ENCODE measurements around the gene SESN2. TPM values are rescaled to one million over a fixed set of nuclear protein-coding genes. Genes with fewer than 3 reads are reported as not detected.

Gene SESN2
- total RNA-seq, 2 experiments from 2014 or later = 14.2 to 21.5 TPM

DNA sequence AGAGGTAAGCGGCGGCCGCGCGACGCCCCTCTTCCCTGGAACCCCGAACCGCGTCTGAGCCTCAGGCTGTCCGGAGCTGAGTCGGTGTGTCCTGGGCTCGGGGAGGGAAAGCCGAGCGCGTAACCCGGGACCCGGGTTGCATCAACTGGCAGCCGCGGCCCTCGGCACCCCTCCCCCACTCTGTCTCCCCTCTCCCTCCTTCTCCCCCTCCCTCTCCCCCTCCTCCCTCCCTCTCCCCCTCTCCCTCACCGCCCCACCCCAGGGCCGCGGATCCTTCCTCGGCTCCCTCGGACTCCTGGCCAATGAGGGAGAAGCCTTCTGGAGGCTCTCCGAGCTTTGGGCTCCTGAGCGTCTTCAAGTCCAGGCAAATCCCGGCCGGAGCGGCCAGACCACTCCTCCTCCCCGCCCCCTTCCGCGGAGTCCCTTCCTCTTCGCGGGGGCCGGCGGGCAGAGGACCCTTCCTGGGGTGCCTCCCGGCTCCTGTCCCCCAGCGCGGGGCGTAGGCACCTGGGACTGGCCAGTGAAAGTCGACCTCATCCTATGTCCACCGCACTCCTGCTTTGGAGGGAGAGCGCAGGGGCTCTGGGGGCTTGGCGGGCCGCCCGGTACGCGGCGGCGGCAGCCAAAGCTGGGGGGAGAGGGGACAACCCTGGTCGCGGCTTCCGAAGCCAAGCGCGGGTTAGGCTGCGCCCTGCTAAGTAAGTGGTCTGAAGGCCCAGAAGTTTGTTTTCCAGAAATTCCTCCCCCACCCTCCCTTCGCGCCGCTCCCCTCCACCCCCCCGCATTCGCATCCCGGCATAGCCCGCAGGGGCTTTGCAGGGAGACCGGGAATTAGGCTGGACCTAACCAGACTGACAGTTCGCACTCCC lies 850 bp downstream of the SESN2 start:
- Mint-ChIP-seq H3K36me3 (peaks cover 3% of the 10 kb centered on the region), H3K4me3 (peak overlapping the region; percentile 73), H3K4me1 (peaks cover 52% of the 10 kb centered on the region), H3K27ac (peak overlapping the region; percentile 37), H3K9me3 (ENCODE audit: low read depth) (no peaks in the 10 kb centered on the region), H3K27me3 (no peaks in the 10 kb centered on the region)
- CTCF ChIA-PET = interaction anchor here (1.1 to 6.2 kb wide), 3 partner anchors 12 to 24 kb away, joined by 3 to 74 read pairs (median 4); partner anchors contain the start of gene ATP5IF1
- ATAC-seq (no peak), DNase-seq (peak; percentile 53)

DNA sequence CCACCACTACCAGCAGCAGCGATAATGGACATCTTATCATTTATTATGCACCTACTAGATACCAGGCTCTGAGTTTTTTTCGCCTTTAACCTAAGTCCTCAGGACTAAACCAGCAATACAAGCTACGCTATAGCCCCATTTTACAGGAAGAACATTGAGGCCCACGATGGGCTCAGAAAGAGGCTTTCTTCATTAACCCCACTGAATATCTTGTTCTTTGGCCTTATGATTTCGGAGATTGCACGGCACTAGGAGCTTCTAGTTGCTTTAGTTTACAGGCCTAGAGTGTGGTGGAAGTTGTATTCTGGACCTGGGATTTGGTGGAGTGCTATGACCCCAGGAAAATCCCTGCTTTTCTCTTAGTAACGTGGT lies 1.5 kb downstream of the SESN2 start:
- peak overlapping the region; percentile 37 for H3K27ac Mint-ChIP-seq
- peaks cover 3% of the 10 kb centered on the region for H3K36me3 Mint-ChIP-seq
- peak overlapping the region; percentile 73 for H3K4me3 Mint-ChIP-seq
- H3K27me3 Mint-ChIP-seq = no peaks in the 10 kb centered on the region
- peaks cover 48% of the 10 kb centered on the region for H3K4me1 Mint-ChIP-seq
- H3K9me3 Mint-ChIP-seq (ENCODE audit: low read depth) = no peaks in the 10 kb centered on the region
- CTCF ChIA-PET = interaction anchor here (1.7 to 6.2 kb wide), 2 partner anchors 13 kb away, joined by 3 to 74 read pairs; no protein-coding TSS in a partner anchor
- no peak for DNase-seq
- no peak for ATAC-seq

DNA sequence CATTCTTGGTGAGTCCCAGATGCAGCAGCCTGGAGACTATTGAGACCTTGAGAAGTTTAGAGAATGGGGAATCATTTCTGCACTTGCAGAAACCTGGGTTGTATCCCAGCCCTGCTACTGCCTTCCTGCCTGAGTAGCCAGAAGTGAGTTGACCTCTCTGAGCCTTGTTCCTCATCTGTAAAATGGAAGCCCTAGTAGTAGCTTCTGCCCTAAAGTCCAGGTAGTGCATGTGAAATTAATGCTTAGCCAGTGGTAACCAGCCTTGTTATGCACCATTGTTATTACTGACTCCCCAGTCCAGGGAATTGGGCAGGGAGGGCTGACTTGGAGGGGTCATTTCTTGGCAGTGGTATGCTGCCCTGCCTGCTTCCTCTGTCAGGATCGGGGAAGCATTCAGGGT lies 5.6 kb downstream of the SESN2 start:
- H3K4me3 Mint-ChIP-seq = no peak overlapping the region
- no peaks in the 10 kb centered on the region for H3K27me3 Mint-ChIP-seq
- ATAC-seq (no peak), DNase-seq (no peak)
- no peak overlapping the region for H3K27ac Mint-ChIP-seq
- H3K36me3 Mint-ChIP-seq = peaks cover 3% of the 10 kb centered on the region
- no peaks in the 10 kb centered on the region for H3K9me3 Mint-ChIP-seq (ENCODE audit: low read depth)
- peaks cover 22% of the 10 kb centered on the region for H3K4me1 Mint-ChIP-seq
- CTCF ChIA-PET = no interaction called here

DNA sequence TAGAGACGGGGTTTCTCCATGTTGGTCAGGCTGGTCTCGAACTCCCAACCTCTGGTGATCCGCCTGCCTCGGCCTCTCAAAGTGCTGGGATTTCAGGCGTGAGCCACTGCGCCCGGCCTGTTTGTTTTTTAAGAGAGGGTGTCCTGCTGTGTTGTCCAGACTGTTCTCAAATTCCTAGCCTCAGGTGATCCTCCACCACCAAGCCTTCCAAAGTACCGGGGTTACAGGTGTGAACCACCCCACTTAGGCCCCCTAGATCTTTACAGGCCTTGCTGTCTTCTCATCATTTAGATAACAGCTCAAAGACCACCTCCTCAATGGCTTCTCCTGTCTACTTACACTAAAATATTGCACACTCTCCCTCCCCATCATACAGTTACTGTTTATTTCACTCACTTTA lies 6.3 kb downstream of the SESN2 start:
- CTCF ChIA-PET = no interaction called here
- H3K4me1 Mint-ChIP-seq = peaks cover 21% of the 10 kb centered on the region
- H3K9me3 Mint-ChIP-seq (ENCODE audit: low read depth) = no peaks in the 10 kb centered on the region
- no peaks in the 10 kb centered on the region for H3K27me3 Mint-ChIP-seq
- H3K36me3 Mint-ChIP-seq = peaks cover 4% of the 10 kb centered on the region
- no peak overlapping the region for H3K4me3 Mint-ChIP-seq
- DNase-seq (no peak), ATAC-seq (no peak)
- no peak overlapping the region for H3K27ac Mint-ChIP-seq

DNA sequence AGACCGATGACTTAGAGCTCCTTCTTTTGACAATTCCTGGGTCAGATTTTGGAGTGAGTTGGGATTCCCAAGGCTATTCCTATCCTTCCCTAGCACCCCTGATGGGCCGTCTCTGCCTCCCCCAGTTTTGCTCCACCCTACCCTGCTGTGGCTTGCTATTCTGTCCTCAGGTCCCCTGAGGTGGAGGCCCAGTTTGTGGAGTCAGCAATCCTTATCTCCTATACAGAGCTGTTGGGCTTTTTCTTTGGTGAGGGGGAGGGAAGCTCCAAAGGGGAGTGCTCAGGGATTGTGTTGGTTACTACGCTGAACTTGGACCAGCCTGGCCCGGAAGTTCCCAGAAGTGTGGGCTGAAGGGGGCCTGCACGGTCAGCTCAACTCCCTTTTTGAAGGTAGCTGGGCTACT lies 7.6 kb downstream of the SESN2 start:
- H3K27me3 Mint-ChIP-seq = no peaks in the 10 kb centered on the region
- CTCF ChIA-PET = no interaction called here

DNA sequence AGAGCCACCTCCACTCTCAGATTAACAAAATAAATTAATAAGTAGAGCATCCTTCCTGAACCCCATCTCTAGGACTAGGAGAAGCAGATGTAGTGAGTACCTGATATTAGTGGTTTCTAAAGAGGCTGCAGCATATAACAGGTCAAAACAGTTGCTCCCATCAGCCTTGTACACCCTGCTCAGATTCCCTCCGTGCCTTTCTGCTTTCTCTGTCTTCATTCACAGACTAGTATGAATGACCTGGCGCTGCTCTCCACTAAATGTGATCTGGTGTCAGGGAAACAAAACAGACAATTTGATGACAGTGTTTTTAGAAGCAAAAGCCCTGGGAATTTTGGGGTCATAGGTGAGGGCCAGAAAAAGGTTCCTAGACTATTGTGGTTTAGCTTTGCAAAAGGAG lies 8.3 kb downstream of the SESN2 start:
- CTCF ChIA-PET = no interaction called here
- Mint-ChIP-seq H3K4me1 (peaks cover 9% of the 10 kb centered on the region), H3K4me3 (no peak overlapping the region), H3K36me3 (peaks cover 4% of the 10 kb centered on the region), H3K27me3 (no peaks in the 10 kb centered on the region), H3K27ac (no peak overlapping the region), H3K9me3 (ENCODE audit: low read depth) (no peaks in the 10 kb centered on the region)
- ATAC-seq (no peak), DNase-seq (no peak)

More for the DNA sequence above, 7.6 kb downstream of the SESN2 start:
- no peak overlapping the region for H3K4me3 Mint-ChIP-seq
- DNase-seq = no peak
- no peaks in the 10 kb centered on the region for H3K9me3 Mint-ChIP-seq (ENCODE audit: low read depth)
- peaks cover 4% of the 10 kb centered on the region for H3K36me3 Mint-ChIP-seq
- no peak overlapping the region for H3K27ac Mint-ChIP-seq
- H3K4me1 Mint-ChIP-seq = peaks cover 12% of the 10 kb centered on the region
- no peak for ATAC-seq

DNA sequence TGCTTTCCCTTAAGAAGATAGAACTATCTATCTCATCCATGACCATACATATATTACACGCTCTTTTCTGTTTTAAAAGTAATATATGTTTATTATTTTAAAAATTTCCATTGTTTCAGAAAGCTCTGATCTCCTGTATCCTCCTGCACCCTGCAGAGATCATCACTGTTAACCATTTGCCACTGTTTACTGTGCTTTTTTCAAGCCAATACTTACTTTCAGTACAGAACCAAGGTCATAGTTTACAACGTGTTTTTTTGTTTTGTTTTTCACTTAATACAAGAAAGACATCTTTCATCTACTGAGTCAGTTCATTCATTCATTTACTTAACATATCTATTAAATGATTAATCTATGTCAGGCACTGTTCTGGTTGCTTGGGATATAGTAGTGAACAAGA lies 10.2 kb downstream of the SESN2 start:
- no peak overlapping the region for H3K4me3 Mint-ChIP-seq
- no peaks in the 10 kb centered on the region for H3K9me3 Mint-ChIP-seq (ENCODE audit: low read depth)
- H3K36me3 Mint-ChIP-seq = peaks cover 1% of the 10 kb centered on the region
- no peak for ATAC-seq
- peaks cover 4% of the 10 kb centered on the region for H3K4me1 Mint-ChIP-seq
- no peak for DNase-seq
- no peaks in the 10 kb centered on the region for H3K27me3 Mint-ChIP-seq
- H3K27ac Mint-ChIP-seq = no peak overlapping the region
- CTCF ChIA-PET = interaction anchor here (2.2 kb wide), 1 partner anchor 20 kb away, joined by 7 read pairs; no protein-coding TSS in a partner anchor

DNA sequence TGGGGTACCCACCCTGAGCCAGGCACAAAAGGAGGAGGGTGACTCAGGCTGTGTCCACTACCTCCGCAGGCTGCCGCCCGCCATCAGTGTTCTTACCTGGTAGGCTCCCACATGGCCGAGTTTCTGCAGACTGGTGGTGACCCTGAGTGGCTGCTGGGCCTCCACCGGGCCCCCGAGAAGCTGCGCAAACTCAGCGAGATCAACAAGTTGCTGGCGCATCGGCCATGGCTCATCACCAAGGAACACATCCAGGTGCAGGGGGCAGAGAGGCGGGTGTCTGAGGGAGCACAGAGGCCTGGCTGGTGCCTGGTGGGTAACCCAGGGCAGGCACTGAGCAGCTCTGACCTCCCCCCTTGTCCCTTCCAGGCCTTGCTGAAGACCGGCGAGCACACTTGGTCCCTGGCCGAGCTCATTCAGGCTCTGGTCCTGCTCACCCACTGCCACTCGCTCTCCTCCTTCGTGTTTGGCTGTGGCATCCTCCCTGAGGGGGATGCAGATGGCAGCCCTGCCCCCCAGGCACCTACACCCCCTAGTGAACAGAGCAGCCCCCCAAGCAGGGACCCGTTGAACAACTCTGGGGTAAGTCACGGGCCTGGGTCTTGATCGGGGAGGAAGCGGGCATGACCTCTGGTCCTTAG lies 13.0 kb downstream of the SESN2 start:
- no peak overlapping the region for H3K4me3 Mint-ChIP-seq
- ATAC-seq (no peak), DNase-seq (no peak)
- CTCF ChIA-PET = interaction anchor here (1.6 kb wide), 1 partner anchor 24 kb away, joined by 5 read pairs; no protein-coding TSS in a partner anchor
- no peaks in the 10 kb centered on the region for H3K27me3 Mint-ChIP-seq
- peaks cover 4% of the 10 kb centered on the region for H3K36me3 Mint-ChIP-seq
- no peaks in the 10 kb centered on the region for H3K9me3 Mint-ChIP-seq (ENCODE audit: low read depth)
- H3K4me1 Mint-ChIP-seq = no peaks in the 10 kb centered on the region
- H3K27ac Mint-ChIP-seq = no peak overlapping the region

DNA sequence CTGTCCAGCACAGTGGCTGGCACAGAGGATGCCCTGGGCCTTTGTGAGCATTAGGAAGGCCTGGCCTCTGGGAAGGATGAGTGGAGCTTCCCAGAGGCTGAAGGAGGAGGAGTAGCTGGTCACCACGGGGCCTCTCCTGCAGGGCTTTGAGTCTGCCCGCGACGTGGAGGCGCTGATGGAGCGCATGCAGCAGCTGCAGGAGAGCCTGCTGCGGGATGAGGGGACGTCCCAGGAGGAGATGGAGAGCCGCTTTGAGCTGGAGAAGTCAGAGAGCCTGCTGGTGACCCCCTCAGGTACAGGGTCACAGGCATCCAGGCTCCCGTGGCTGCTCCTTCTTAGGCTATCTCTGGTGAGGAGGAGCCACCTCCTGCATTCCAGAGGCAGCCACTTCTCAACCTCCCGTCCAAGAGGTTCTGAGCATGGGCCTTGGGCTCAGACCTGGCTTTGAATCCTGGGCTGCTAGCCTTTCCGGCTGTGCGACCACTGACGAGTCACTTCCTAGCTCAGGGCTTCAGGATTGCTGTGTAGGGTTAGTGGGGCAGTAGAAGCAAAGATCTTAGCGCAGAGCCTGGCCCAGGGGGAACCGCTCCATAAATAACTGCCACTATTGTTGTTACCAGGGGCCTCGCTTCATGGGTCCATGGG lies 14.0 kb downstream of the SESN2 start:
- Mint-ChIP-seq H3K27me3 (no peaks in the 10 kb centered on the region), H3K9me3 (ENCODE audit: low read depth) (no peaks in the 10 kb centered on the region), H3K36me3 (peaks cover 10% of the 10 kb centered on the region), H3K27ac (no peak overlapping the region), H3K4me3 (no peak overlapping the region), H3K4me1 (no peaks in the 10 kb centered on the region)
- CTCF ChIA-PET = interaction anchor here (0.6 to 1.6 kb wide), 2 partner anchors 13 to 25 kb away, joined by 3 to 5 read pairs; partner anchors contain the start of gene SESN2
- DNase-seq (no peak), ATAC-seq (no peak)

DNA sequence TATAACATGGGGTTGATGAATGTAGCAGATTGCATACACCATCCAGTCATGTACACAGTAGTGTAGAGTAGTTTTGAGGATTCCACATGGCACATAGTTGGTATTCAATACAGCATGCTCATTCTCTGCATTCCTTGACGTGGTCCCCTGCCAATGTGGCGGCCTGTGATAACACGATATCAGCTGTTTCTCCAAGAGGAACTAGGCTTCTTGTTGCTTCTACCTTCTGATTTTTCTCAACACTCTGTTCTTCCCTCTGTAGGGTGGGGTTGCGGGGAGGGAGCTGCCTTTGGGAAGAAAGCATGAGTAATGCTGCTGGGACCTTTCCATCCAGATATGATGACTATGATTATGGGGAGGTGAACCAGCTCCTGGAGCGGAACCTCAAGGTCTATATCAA lies 19.4 kb downstream of the SESN2 start:
- Mint-ChIP-seq H3K27me3 (no peaks in the 10 kb centered on the region), H3K9me3 (ENCODE audit: low read depth) (no peaks in the 10 kb centered on the region), H3K4me3 (no peak overlapping the region), H3K4me1 (peaks cover 11% of the 10 kb centered on the region), H3K36me3 (peaks cover 28% of the 10 kb centered on the region), H3K27ac (no peak overlapping the region)
- CTCF ChIA-PET = no interaction called here
- DNase-seq (no peak), ATAC-seq (no peak)

DNA sequence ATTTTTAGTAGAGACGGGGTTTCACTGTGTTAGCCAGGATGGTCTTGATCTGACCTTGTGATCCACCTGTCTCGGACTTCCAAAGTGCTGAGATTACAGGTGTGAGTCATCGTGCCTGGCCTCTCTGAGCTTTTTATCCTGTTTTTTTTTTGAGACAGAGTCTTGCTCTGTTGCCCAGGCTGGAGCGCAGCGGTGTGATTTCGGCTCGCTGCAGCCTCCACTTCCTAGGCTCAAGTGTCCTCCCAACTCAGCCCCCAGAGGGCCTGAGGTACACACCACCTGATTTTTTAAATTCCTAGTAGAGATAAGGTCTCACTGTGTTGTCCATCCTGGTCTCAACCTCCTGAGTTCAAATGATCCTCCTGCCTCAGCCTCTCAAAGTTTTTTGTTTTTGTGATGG lies 20.4 kb downstream of the SESN2 start:
- no peak for DNase-seq
- Mint-ChIP-seq H3K4me1 (peaks cover 11% of the 10 kb centered on the region), H3K27me3 (no peaks in the 10 kb centered on the region), H3K9me3 (ENCODE audit: low read depth) (no peaks in the 10 kb centered on the region), H3K36me3 (peaks cover 28% of the 10 kb centered on the region), H3K27ac (no peak overlapping the region), H3K4me3 (no peak overlapping the region)
- ATAC-seq = no peak
- CTCF ChIA-PET = interaction anchor here (0.6 kb wide), 1 partner anchor 147 kb away, joined by 3 read pairs; no protein-coding TSS in a partner anchor

DNA sequence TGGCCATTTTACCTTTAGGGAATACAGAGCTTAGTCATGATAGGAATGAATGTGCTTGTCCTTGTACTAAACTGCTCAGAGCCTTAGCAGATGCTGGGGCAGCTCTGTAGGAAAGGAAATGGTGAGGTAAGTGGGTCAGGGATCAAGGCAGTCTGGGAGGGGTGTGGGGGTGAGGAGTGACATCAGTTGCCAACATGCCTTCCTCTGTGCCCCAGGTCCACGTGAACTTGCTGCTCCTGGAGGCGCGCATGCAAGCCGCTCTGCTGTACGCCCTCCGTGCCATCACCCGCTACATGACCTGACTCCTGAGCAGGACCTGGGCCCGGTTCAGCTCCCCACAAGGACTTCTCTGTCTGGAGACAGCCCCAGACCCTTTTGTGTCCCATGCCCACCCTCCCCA lies 21.2 kb downstream of the SESN2 start:
- Mint-ChIP-seq H3K4me1 (peaks cover 11% of the 10 kb centered on the region), H3K9me3 (ENCODE audit: low read depth) (no peaks in the 10 kb centered on the region), H3K27ac (no peak overlapping the region), H3K4me3 (no peak overlapping the region), H3K27me3 (no peaks in the 10 kb centered on the region), H3K36me3 (peaks cover 25% of the 10 kb centered on the region)
- ATAC-seq (peak; percentile 16), DNase-seq (no peak)
- CTCF ChIA-PET = no interaction called here

DNA sequence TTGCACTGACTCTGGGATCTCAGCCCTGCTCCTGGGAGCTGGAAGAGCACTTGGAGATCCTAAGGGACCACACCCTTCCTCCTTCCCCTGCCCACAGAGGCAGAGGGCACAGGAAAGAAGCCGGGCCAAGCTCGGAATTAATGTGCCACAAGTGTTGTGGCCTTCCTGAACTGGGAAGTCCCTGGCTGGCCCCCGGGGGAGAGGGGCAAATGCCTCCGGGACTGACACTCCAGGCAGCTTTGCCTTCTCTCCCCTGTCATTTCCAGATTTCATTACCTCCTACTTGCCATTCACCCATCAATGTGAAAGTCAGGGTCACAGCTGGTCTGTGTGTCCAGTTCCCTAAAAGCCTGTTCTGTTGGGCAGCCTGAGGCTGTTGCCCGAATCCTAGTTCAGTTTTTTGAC lies 21.7 kb downstream of the SESN2 start:
- Mint-ChIP-seq H3K4me1 (peaks cover 11% of the 10 kb centered on the region), H3K4me3 (no peak overlapping the region), H3K36me3 (peaks cover 25% of the 10 kb centered on the region), H3K9me3 (ENCODE audit: low read depth) (no peaks in the 10 kb centered on the region), H3K27me3 (no peaks in the 10 kb centered on the region), H3K27ac (no peak overlapping the region)
- no peak for DNase-seq
- CTCF ChIA-PET = no interaction called here
- no peak for ATAC-seq

Data from activated CD8-positive, alpha-beta memory T cell treated with anti-CD3 and anti-CD28 coated beads, Interleukin-2, amount 10 ng/mL, durations not matched to agents 7 days and 5 days (primary cell).